ENCODE data around the gene PRMT6. TPM values are rescaled to one million over a fixed set of nuclear protein-coding genes. Genes with fewer than 3 reads are reported as not detected.

PRMT6 gene
- total RNA-seq: 8.1 TPM

- Histone ChIP-seq H3K36me3 (peaks cover 0 to 5% of the 10 kb centered on the region in 2 donors), H3K27ac (peak within 1 kb of the TSS; percentile 77 to 83), H3K9me3 (no peaks in the 10 kb centered on the region), H3K4me1 (peaks cover 3 to 13% of the 10 kb centered on the region in 2 donors), H3K4me3 (peak within 1 kb of the TSS; percentile 67 to 73), H3K27me3 (no peaks in the 10 kb centered on the region)
- TF ChIP-seq CTCF (IDR thresholded peaks at IDR 0.05): no peak
- peak in 1 of 2 donors; percentile 89 for DNase-seq (ENCODE audit: low spot score in 2 of 2)
- intact Hi-C loops (cut with DNase I): no loop called here
These were observed at the start of gene PRMT6 for GRCh38 chr1:107056426-107057196. PRMT6 (plus strand) TSS chr1:107056674; CDS start chr1:107056716, 42 bp downstream.

DNA sequence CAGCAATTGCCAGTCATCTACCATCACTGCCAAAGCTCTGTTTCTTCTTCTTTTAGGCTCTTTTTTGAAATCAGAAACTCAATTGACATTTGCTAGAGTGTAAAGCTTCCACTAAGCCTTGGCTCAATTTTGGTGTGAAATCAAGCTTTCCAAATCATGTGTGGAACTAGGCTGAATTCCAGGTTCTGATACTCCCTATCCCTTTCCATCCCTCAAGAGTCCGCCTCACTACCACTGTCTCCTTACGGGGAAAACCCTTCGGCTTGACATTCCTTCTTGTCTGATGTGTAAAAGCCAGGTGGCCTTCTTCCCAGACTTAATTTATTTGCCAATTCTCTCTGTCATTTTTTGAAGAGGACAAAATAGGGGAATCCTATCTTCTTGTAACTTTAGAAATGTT lies 47.2 kb upstream of the PRMT6 start:
- no peak for TF ChIP-seq CTCF (IDR thresholded peaks at IDR 0.05)
- no peak for DNase-seq (ENCODE audit: low spot score in 2 of 2)
- Histone ChIP-seq H3K9me3 (no peaks in the 10 kb centered on the region), H3K36me3 (no peaks in the 10 kb centered on the region), H3K27ac (no peak overlapping the region), H3K4me3 (no peak overlapping the region), H3K4me1 (no peaks in the 10 kb centered on the region), H3K27me3 (no peaks in the 10 kb centered on the region)
- intact Hi-C loops (cut with DNase I): no loop called here

DNA sequence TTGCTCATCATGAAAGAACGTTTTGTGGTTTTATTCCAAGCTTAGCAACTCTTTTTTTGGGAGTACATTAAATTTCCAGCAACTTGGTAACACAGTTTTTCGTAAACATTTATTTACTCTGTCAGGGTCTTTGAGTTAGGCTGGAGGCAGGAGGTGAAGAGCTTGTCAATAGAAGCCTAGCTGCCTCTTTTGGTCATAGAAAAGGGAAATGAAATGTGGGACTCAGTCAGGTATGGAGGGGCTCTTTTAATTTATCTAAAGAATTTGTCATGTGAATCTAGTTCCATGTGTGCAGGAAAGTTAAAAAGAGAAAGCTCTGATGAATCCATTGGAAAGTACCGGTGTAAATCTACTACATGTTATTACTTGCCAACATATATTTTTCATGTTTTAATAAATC lies 45.9 kb upstream of the PRMT6 start:
- no peak overlapping the region for H3K27ac ChIP-seq
- H3K4me3 ChIP-seq: no peak overlapping the region
- no peak for DNase-seq (ENCODE audit: low spot score in 2 of 2)
- no peaks in the 10 kb centered on the region for H3K9me3 ChIP-seq
- intact Hi-C loops (cut with DNase I): no loop called here
- H3K4me1 ChIP-seq: no peaks in the 10 kb centered on the region
- H3K27me3 ChIP-seq: no peaks in the 10 kb centered on the region
- no peaks in the 10 kb centered on the region for H3K36me3 ChIP-seq
- TF ChIP-seq CTCF (IDR thresholded peaks at IDR 0.05): no peak

- Histone ChIP-seq H3K9me3 (no peaks in the 10 kb centered on the region), H3K4me3 (no peak overlapping the region), H3K27ac (no peak overlapping the region), H3K36me3 (no peaks in the 10 kb centered on the region), H3K4me1 (no peaks in the 10 kb centered on the region), H3K27me3 (no peaks in the 10 kb centered on the region)
- TF ChIP-seq CTCF (IDR thresholded peaks at IDR 0.05): no peak
- DNase-seq (ENCODE audit: low spot score in 2 of 2): no peak
- intact Hi-C loops (cut with DNase I): no loop called here
These were observed 40.0 kb upstream of the PRMT6 start for GRCh38 chr1:107016376-107016978.

GRCh38 chr1:107018445-107018844 lies 38.0 kb upstream of the PRMT6 start:
- H3K9me3 ChIP-seq: no peaks in the 10 kb centered on the region
- H3K4me1 ChIP-seq: no peaks in the 10 kb centered on the region
- H3K27me3 ChIP-seq: no peaks in the 10 kb centered on the region
- H3K27ac ChIP-seq: no peak overlapping the region
- H3K4me3 ChIP-seq: no peak overlapping the region
- no peaks in the 10 kb centered on the region for H3K36me3 ChIP-seq
- intact Hi-C loops (cut with DNase I): no loop called here
- no peak for TF ChIP-seq CTCF (IDR thresholded peaks at IDR 0.05)
- no peak for DNase-seq (ENCODE audit: low spot score in 2 of 2)
